Measurements from ENCODE around the gene IGSF3. TPM values are rescaled to one million over a fixed set of nuclear protein-coding genes. Genes with fewer than 3 reads are reported as not detected.

The IGSF3 gene
- polyA plus RNA-seq, 3 donors: 0.07 to 0.12 TPM; not detected in 1

GRCh38 chr1:116681343-116681899 is 13.9 kb upstream of the IGSF3 start:
- Histone ChIP-seq H3K4me2 (replicated peaks; ENCODE audit: extremely low read depth, low read length, poor library complexity, severe bottlenecking) (peak overlapping the region; percentile 2), H3K27ac (ENCODE audit: low read depth in 1 of 2, low read length in 2 of 2) (no peak overlapping the region), H3K27me3 (ENCODE audit: control insufficient read depth in 2 of 2, insufficient read depth in 2 of 2, low read length in 2 of 2) (no peaks in the 10 kb centered on the region), H3K9ac (ENCODE audit: insufficient read depth, low read length, poor library complexity, severe bottlenecking) (no peak overlapping the region), H2AFZ (ENCODE audit: insufficient read depth, low read depth, low read length, poor library complexity, severe bottlenecking) (no peak overlapping the region), H3K4me1 (ENCODE audit: control insufficient read depth in 1 of 2, insufficient read depth in 2 of 2, low read length in 2 of 2) (peaks cover 9 to 14% of the 10 kb centered on the region in 2 donors), H3K9me3 (replicated peaks in 1 of 2; ENCODE audit: control insufficient read depth in 1 of 2, insufficient read depth in 1 of 2, low read length in 2 of 2) (no peaks in the 10 kb centered on the region), H3K79me2 (ENCODE audit: insufficient read depth, low read length) (no peaks in the 10 kb centered on the region), H3K4me3 (replicated peaks in 1 of 3; ENCODE audit: low read depth in 2 of 3, low read length in 3 of 3) (no peak overlapping the region), H3K36me3 (replicated peaks in 1 of 2; ENCODE audit: control insufficient read depth in 1 of 2, insufficient read depth in 2 of 2, low read length in 2 of 2) (no peaks in the 10 kb centered on the region), H4K20me1 (ENCODE audit: insufficient read depth, low read length) (no peaks in the 10 kb centered on the region)
- no peak for TF ChIP-seq CTCF (IDR thresholded peaks at IDR 0.05)
- no peak overlapping the region for H3K4me3 Mint-ChIP-seq
- DNase-seq: no peak
- peaks cover 3% of the 10 kb centered on the region for H3K4me1 Mint-ChIP-seq
- H3K27me3 Mint-ChIP-seq (ENCODE audit: low read depth in 3 of 3): peaks cover 3 to 7% (median 5%) of the 10 kb centered on the region in 3 donors
- H3K36me3 Mint-ChIP-seq: no peaks in the 10 kb centered on the region
- 100% methylated on average over 1 of the region's 1 CpG for WGBS (ENCODE audit: insufficient coverage)
- H3K27ac Mint-ChIP-seq: no peak overlapping the region
- peaks cover 0 to 3% (median 0%) of the 10 kb centered on the region in 7 donors for H3K9me3 Mint-ChIP-seq
- intact Hi-C loops (cut with micrococcal nuclease): no loop called here

GRCh38 chr1:116680752-116681151 is 13.2 kb upstream of the IGSF3 start:
- no peak overlapping the region for H3K27ac ChIP-seq (ENCODE audit: low read depth in 1 of 2, low read length in 2 of 2)
- no peak overlapping the region for H3K27ac Mint-ChIP-seq
- H3K36me3 ChIP-seq (replicated peaks in 1 of 2; ENCODE audit: control insufficient read depth in 1 of 2, insufficient read depth in 2 of 2, low read length in 2 of 2): no peaks in the 10 kb centered on the region
- no peaks in the 10 kb centered on the region for H3K79me2 ChIP-seq (ENCODE audit: insufficient read depth, low read length)
- no peaks in the 10 kb centered on the region for H4K20me1 ChIP-seq (ENCODE audit: insufficient read depth, low read length)
- peaks cover 0 to 3% (median 0%) of the 10 kb centered on the region in 7 donors for H3K9me3 Mint-ChIP-seq
- peak overlapping the region; percentile 2 for H3K4me2 ChIP-seq (replicated peaks; ENCODE audit: extremely low read depth, low read length, poor library complexity, severe bottlenecking)
- H3K27me3 ChIP-seq (ENCODE audit: control insufficient read depth in 2 of 2, insufficient read depth in 2 of 2, low read length in 2 of 2): no peaks in the 10 kb centered on the region
- no peak overlapping the region for H3K4me3 ChIP-seq (replicated peaks in 1 of 3; ENCODE audit: low read depth in 2 of 3, low read length in 3 of 3)
- no peak overlapping the region for H2AFZ ChIP-seq (ENCODE audit: insufficient read depth, low read depth, low read length, poor library complexity, severe bottlenecking)
- intact Hi-C loops (cut with micrococcal nuclease): no loop called here
- no peak overlapping the region for H3K4me3 Mint-ChIP-seq
- peaks cover 9 to 14% of the 10 kb centered on the region in 2 donors for H3K4me1 ChIP-seq (ENCODE audit: control insufficient read depth in 1 of 2, insufficient read depth in 2 of 2, low read length in 2 of 2)
- WGBS (ENCODE audit: insufficient coverage): 16% methylated on average over 4 of the region's 4 CpGs
- H3K36me3 Mint-ChIP-seq: no peaks in the 10 kb centered on the region
- no peak overlapping the region for H3K9ac ChIP-seq (ENCODE audit: insufficient read depth, low read length, poor library complexity, severe bottlenecking)
- no peaks in the 10 kb centered on the region for H3K9me3 ChIP-seq (replicated peaks in 1 of 2; ENCODE audit: control insufficient read depth in 1 of 2, insufficient read depth in 1 of 2, low read length in 2 of 2)
- peaks cover 3% of the 10 kb centered on the region for H3K4me1 Mint-ChIP-seq
- DNase-seq: peak; percentile 29 to 47 (median 38)
- peaks cover 5 to 7% (median 7%) of the 10 kb centered on the region in 3 donors for H3K27me3 Mint-ChIP-seq (ENCODE audit: low read depth in 3 of 3)
- no peak for TF ChIP-seq CTCF (IDR thresholded peaks at IDR 0.05)
